ENCODE measurements around the gene CHST11.

GRCh38 chr12:104788840-104789271 is 332.1 kb downstream of the CHST11 start:
- TF ChIP-seq SIN3A (IDR thresholded peaks at IDR 0.05; ENCODE audit: low read depth, low read length) (no peak), EP300 (IDR thresholded peaks at IDR 0.05; ENCODE audit: borderline replicate concordance in 1 of 2, control insufficient read depth in 1 of 2, low read depth in 2 of 2, low read length in 2 of 2) (no peak)
- TF ChIP-seq, protein P1, sequence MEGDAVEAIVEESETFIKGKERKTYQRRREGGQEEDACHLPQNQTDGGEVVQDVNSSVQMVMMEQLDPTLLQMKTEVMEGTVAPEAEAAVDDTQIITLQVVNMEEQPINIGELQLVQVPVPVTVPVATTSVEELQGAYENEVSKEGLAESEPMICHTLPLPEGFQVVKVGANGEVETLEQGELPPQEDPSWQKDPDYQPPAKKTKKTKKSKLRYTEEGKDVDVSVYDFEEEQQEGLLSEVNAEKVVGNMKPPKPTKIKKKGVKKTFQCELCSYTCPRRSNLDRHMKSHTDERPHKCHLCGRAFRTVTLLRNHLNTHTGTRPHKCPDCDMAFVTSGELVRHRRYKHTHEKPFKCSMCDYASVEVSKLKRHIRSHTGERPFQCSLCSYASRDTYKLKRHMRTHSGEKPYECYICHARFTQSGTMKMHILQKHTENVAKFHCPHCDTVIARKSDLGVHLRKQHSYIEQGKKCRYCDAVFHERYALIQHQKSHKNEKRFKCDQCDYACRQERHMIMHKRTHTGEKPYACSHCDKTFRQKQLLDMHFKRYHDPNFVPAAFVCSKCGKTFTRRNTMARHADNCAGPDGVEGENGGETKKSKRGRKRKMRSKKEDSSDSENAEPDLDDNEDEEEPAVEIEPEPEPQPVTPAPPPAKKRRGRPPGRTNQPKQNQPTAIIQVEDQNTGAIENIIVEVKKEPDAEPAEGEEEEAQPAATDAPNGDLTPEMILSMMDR (IDR thresholded peaks at IDR 0.05 in 2 of 3, conservative IDR thresholded peaks at IDR 0.05 in 1 of 3; ENCODE audit: control insufficient read depth in 2 of 3, extremely low read depth in 1 of 3, insufficient read depth in 1 of 3, low read depth in 3 of 3, low read length in 3 of 3), result no peak
